SK-N-SH treated with all-trans-retinoic acid at 6 μM for 48 hours (cell line): Measurements from ENCODE around the gene ZDHHC8.

ENCODE experiments used
- ATAC-seq: fragments of 200-7000 bp; cut with Tn5 transposase; 3 replicates; pipeline ENCODE4 v1.9.1; 2020; ENCODE audit warnings: mild to moderate bottlenecking, moderate library complexity
- ARNTL ChIP-seq: fragments of 450-650 bp; formaldehyde crosslinking; IDR thresholded peaks from 2 replicates; pipeline ENCODE4 v1.5.0; 2020; ENCODE audit warnings: low read depth, mild to moderate bottlenecking, moderate library complexity, borderline replicate concordance
- BACH2 ChIP-seq: fragments of 250-450 bp; sonication (Bioruptor Pico); IDR thresholded peaks from 2 replicates; pipeline ENCODE4 v1.9.0; 2021; ENCODE audit warnings: mild to moderate bottlenecking, borderline replicate concordance
- CSDC2 ChIP-seq: fragments of 250-450 bp; sonication (Bioruptor Pico); IDR thresholded peaks from 2 replicates; pipeline ENCODE4 v1.5.0; 2020; ENCODE audit warnings: mild to moderate bottlenecking, moderate library complexity
- ESRRG ChIP-seq: fragments of 250-450 bp; sonication (Bioruptor Pico); IDR thresholded peaks from 2 replicates; pipeline ENCODE4 v1.6.1; 2021; ENCODE audit warnings: mild to moderate bottlenecking
- GLIS3 ChIP-seq: fragments of 250-450 bp; sonication (Bioruptor Pico); IDR thresholded peaks from 2 replicates; pipeline ENCODE4 v1.5.0; 2020; ENCODE audit warnings: mild to moderate bottlenecking, moderate library complexity
- ISL1 ChIP-seq: fragments of 250-450 bp; sonication (Bioruptor Pico); IDR thresholded peaks from 2 replicates; pipeline ENCODE4 v2.1.2; 2022; ENCODE audit warnings: mild to moderate bottlenecking, moderate library complexity
- OSR1 ChIP-seq: fragments of 250-450 bp; sonication (Bioruptor Pico); IDR thresholded peaks from 2 replicates; pipeline ENCODE4 v1.8.0; 2022; ENCODE audit warnings: moderate library complexity, mild to moderate bottlenecking, inconsistent platforms
- PPARA ChIP-seq: fragments of 250-450 bp; sonication (Bioruptor Pico); IDR thresholded peaks from 2 replicates; pipeline ENCODE4 v1.5.0; 2020; ENCODE audit warnings: mild to moderate bottlenecking, borderline replicate concordance
- RARB ChIP-seq: fragments of 250-450 bp; sonication (Bioruptor Pico); IDR thresholded peaks from 2 replicates; pipeline ENCODE4 v1.8.0; 2021; ENCODE audit warnings: mild to moderate bottlenecking, moderate library complexity
- SNAI2 ChIP-seq: fragments of 250-450 bp; sonication (Bioruptor Pico); IDR thresholded peaks from 2 replicates; pipeline ENCODE4 v1.5.0; 2020; ENCODE audit warnings: mild to moderate bottlenecking, moderate library complexity
- TCF4 ChIP-seq: fragments of 250-450 bp; sonication (Bioruptor Pico); IDR thresholded peaks from 2 replicates; pipeline ENCODE4 v1.8.0; 2021; ENCODE audit warnings: mild to moderate bottlenecking, moderate library complexity, borderline replicate concordance
- TOX ChIP-seq: fragments of 250-450 bp; sonication (Bioruptor Pico); IDR thresholded peaks from 2 replicates; pipeline ENCODE4 v1.8.0; 2021; ENCODE audit warnings: mild to moderate bottlenecking, moderate library complexity, borderline replicate concordance
- ZC3H10 ChIP-seq: fragments of 250-450 bp; sonication (Bioruptor Pico); IDR thresholded peaks from 2 replicates; pipeline ENCODE4 v1.5.1; 2021; ENCODE audit warnings: mild to moderate bottlenecking, moderate library complexity
- ZFP3 ChIP-seq: fragments of 250-450 bp; sonication (Bioruptor Pico); IDR thresholded peaks from 2 replicates; pipeline ENCODE4 v1.5.0; 2020; ENCODE audit warnings: mild to moderate bottlenecking, moderate library complexity
- ZNF565 ChIP-seq: fragments of 450-650 bp; formaldehyde crosslinking; conservative IDR thresholded peaks from 2 replicates; pipeline ENCODE4 v1.5.0; 2020; ENCODE audit warnings: low read depth, mild to moderate bottlenecking, moderate library complexity
- ZNF70 ChIP-seq: fragments of 450-650 bp; formaldehyde crosslinking; IDR thresholded peaks from 2 replicates; pipeline ENCODE4 v1.5.0; 2020; ENCODE audit warnings: mild to moderate bottlenecking, moderate library complexity
- ZNF8 ChIP-seq: fragments of 450-650 bp; formaldehyde crosslinking; IDR thresholded peaks from 2 replicates; pipeline ENCODE4 v1.5.0; 2020; ENCODE audit warnings: mild to moderate bottlenecking, moderate library complexity
- TF ChIP-seq, protein P1 (sequence below): fragments of 250-450 bp; sonication (Bioruptor Pico); IDR thresholded peaks from 2 replicates; pipeline ENCODE4 v1.5.0; 2020; ENCODE audit warnings: mild to moderate bottlenecking, moderate library complexity
- TF ChIP-seq, protein P2 (sequence below): fragments of 250-450 bp; sonication (Bioruptor Pico); IDR thresholded peaks from 2 replicates; pipeline ENCODE4 v1.5.1; 2021; ENCODE audit warnings: mild to moderate bottlenecking, moderate library complexity
- TF ChIP-seq, protein P3 (sequence below): fragments of 250-450 bp; sonication (Bioruptor Pico); IDR thresholded peaks from 2 replicates; pipeline ENCODE4 v1.8.0; 2020; ENCODE audit warnings: mild to moderate bottlenecking, moderate library complexity, borderline replicate concordance
- TF ChIP-seq, protein P4 (sequence below): fragments of 250-450 bp; sonication (Bioruptor Pico); IDR thresholded peaks from 2 replicates; pipeline ENCODE4 v1.8.0; 2021; ENCODE audit warnings: low read depth, mild to moderate bottlenecking, moderate library complexity, borderline replicate concordance
- TF ChIP-seq, protein P5 (sequence below): fragments of 250-450 bp; sonication (Bioruptor Pico); IDR thresholded peaks from 2 replicates; pipeline ENCODE4 v1.5.1; 2020; ENCODE audit warnings: low read depth, mild to moderate bottlenecking, moderate library complexity

Gene ZDHHC8

DNA sequence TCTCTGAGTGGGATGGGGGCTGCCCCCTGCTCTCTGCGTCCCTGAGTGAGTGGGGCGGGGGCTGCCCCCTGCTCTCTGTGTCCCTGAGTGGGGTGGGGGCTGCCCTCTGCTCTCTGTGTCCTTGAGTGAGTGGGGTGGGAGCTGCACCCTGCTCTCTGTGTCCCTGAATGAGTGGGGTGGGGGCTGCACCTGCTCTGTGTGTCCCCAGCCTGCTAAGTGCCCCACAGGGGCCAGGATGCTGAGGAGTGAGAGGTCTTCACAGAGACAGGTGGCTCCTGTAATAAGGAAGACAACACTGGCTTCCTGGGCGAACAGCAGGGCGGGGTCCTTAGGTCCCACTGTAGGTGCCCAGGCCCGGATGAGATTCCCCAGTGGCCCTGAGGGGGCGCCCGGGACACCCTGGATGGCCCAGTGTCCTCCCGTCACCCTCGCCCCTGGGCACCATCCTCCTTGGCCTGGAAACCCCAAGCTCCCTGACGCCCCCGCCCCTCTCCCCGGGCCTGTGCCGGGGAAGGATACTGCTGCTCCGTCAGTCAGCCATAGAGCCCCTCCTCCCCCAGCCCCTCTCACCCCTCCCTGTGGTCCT lies 23.1 kb downstream of the ZDHHC8 start:
- TF ChIP-seq TOX (CRISPR knock-in tag) (no peak), ESRRG (CRISPR knock-in tag) (no peak), ZNF565 (no peak), PPARA (no peak), CSDC2 (no peak), ISL1 (no peak), ZC3H10 (CRISPR knock-in tag) (no peak), RARB (CRISPR knock-in tag) (no peak), TCF4 (CRISPR knock-in tag) (no peak), BACH2 (CRISPR knock-in tag) (no peak), SNAI2 (CRISPR knock-in tag) (no peak), ZNF70 (CRISPR knock-in tag) (no peak), GLIS3 (CRISPR knock-in tag) (no peak), OSR1 (CRISPR knock-in tag) (no peak), ZFP3 (CRISPR knock-in tag) (no peak)
- TF ChIP-seq, protein P1, sequence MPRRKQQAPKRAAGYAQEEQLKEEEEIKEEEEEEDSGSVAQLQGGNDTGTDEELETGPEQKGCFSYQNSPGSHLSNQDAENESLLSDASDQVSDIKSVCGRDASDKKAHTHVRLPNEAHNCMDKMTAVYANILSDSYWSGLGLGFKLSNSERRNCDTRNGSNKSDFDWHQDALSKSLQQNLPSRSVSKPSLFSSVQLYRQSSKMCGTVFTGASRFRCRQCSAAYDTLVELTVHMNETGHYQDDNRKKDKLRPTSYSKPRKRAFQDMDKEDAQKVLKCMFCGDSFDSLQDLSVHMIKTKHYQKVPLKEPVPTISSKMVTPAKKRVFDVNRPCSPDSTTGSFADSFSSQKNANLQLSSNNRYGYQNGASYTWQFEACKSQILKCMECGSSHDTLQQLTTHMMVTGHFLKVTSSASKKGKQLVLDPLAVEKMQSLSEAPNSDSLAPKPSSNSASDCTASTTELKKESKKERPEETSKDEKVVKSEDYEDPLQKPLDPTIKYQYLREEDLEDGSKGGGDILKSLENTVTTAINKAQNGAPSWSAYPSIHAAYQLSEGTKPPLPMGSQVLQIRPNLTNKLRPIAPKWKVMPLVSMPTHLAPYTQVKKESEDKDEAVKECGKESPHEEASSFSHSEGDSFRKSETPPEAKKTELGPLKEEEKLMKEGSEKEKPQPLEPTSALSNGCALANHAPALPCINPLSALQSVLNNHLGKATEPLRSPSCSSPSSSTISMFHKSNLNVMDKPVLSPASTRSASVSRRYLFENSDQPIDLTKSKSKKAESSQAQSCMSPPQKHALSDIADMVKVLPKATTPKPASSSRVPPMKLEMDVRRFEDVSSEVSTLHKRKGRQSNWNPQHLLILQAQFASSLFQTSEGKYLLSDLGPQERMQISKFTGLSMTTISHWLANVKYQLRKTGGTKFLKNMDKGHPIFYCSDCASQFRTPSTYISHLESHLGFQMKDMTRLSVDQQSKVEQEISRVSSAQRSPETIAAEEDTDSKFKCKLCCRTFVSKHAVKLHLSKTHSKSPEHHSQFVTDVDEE (CRISPR knock-in tag), result no peak
- TF ChIP-seq, protein P2, sequence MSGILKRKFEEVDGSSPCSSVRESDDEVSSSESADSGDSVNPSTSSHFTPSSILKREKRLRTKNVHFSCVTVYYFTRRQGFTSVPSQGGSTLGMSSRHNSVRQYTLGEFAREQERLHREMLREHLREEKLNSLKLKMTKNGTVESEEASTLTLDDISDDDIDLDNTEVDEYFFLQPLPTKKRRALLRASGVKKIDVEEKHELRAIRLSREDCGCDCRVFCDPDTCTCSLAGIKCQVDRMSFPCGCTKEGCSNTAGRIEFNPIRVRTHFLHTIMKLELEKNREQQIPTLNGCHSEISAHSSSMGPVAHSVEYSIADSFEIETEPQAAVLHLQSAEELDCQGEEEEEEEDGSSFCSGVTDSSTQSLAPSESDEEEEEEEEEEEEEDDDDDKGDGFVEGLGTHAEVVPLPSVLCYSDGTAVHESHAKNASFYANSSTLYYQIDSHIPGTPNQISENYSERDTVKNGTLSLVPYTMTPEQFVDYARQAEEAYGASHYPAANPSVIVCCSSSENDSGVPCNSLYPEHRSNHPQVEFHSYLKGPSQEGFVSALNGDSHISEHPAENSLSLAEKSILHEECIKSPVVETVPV (CRISPR knock-in tag), result no peak
- TF ChIP-seq, protein P3, sequence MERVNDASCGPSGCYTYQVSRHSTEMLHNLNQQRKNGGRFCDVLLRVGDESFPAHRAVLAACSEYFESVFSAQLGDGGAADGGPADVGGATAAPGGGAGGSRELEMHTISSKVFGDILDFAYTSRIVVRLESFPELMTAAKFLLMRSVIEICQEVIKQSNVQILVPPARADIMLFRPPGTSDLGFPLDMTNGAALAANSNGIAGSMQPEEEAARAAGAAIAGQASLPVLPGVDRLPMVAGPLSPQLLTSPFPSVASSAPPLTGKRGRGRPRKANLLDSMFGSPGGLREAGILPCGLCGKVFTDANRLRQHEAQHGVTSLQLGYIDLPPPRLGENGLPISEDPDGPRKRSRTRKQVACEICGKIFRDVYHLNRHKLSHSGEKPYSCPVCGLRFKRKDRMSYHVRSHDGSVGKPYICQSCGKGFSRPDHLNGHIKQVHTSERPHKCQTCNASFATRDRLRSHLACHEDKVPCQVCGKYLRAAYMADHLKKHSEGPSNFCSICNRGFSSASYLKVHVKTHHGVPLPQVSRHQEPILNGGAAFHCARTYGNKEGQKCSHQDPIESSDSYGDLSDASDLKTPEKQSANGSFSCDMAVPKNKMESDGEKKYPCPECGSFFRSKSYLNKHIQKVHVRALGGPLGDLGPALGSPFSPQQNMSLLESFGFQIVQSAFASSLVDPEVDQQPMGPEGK (CRISPR knock-in tag), result no peak
- TF ChIP-seq, protein P4, sequence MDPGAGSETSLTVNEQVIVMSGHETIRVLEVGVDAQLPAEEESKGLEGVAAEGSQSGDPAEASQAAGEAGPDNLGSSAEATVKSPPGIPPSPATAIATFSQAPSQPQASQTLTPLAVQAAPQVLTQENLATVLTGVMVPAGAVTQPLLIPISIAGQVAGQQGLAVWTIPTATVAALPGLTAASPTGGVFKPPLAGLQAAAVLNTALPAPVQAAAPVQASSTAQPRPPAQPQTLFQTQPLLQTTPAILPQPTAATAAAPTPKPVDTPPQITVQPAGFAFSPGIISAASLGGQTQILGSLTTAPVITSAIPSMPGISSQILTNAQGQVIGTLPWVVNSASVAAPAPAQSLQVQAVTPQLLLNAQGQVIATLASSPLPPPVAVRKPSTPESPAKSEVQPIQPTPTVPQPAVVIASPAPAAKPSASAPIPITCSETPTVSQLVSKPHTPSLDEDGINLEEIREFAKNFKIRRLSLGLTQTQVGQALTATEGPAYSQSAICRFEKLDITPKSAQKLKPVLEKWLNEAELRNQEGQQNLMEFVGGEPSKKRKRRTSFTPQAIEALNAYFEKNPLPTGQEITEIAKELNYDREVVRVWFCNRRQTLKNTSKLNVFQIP (CRISPR knock-in tag), result no peak
- peak; percentile 50 for ATAC-seq

DNA sequence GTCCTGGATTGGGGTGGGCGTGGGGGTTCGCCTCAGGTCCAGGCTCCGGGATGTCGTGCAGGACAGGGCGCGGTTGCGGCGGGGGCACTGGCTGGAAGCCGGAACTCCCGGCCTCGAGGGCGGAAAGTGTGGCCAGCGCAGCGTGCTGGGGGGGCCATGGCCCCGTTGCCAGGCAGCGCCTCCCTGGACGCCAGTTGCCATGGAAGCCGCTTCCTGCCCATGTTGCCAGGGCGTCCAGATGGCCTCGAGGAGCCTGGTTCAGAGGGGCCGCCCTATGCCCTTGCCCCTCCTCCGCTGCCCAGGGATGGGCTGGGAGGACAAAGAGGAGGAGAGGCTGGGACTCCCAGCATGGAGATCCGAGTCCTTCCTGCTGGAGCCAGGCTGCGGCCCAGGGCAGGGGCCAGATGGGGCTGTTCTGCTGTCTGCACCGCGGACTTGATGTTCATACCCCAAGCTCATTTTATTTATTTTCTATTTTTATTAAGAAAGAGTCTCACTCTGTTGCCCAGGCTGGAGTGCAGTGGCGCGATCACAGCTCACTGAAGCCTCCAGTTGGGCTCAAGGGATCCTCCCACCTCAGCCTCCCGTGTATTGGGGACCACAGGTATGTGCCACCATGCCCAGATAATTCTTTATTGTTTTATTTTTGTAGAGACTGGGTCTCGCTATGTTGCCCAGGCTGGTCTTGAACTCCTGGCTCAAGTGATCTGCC lies 23.9 kb downstream of the ZDHHC8 start:
- TF ChIP-seq, protein P4 (CRISPR knock-in tag), result no peak
- TF ChIP-seq TCF4 (CRISPR knock-in tag) (peak; percentile 30; the same call in 1 of the 2 replicates), GLIS3 (CRISPR knock-in tag) (no peak), ZFP3 (CRISPR knock-in tag) (no peak), CSDC2 (no peak), ZNF8 (CRISPR knock-in tag) (no peak), TOX (CRISPR knock-in tag) (no peak), ARNTL (CRISPR knock-in tag) (no peak), SNAI2 (CRISPR knock-in tag) (no peak), RARB (CRISPR knock-in tag) (no peak), PPARA (no peak), ZC3H10 (CRISPR knock-in tag) (no peak), ZNF70 (CRISPR knock-in tag) (no peak), ISL1 (no peak)
- TF ChIP-seq, protein P3 (CRISPR knock-in tag), result peak; percentile 23; the same call in 1 of the 2 replicates
- TF ChIP-seq, protein P5, sequence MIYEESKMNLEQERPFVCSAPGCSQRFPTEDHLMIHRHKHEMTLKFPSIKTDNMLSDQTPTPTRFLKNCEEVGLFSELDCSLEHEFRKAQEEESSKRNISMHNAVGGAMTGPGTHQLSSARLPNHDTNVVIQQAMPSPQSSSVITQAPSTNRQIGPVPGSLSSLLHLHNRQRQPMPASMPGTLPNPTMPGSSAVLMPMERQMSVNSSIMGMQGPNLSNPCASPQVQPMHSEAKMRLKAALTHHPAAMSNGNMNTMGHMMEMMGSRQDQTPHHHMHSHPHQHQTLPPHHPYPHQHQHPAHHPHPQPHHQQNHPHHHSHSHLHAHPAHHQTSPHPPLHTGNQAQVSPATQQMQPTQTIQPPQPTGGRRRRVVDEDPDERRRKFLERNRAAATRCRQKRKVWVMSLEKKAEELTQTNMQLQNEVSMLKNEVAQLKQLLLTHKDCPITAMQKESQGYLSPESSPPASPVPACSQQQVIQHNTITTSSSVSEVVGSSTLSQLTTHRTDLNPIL (CRISPR knock-in tag), result no peak

More for the DNA sequence above, 23.9 kb downstream of the ZDHHC8 start:
- ATAC-seq, result peak; percentile 81
